GM23338 (cell line): Measurements from ENCODE around the gene HLA-DOA. TPM values are rescaled to one million over a fixed set of nuclear protein-coding genes. Genes with fewer than 3 reads are reported as not detected.

Experiments used
- ATAC-seq: fragments of 200-7000 bp; cut with Tn5 transposase; 3 replicates; pipeline ENCODE4 v1.9.1; 2020
- DNase-seq: peaks from one replicate; pipeline ENCODE4 v3.0.0-alpha.2; 2015; ENCODE audit warnings: low spot score
- H2AFZ ChIP-seq: fragments of 200-600 bp; sonication (generic); 2 replicates; pipeline ENCODE4 v1.8.0; 2016; ENCODE audit warnings: antibody characterized with exemption, mild to moderate bottlenecking, moderate library complexity
- H3F3A ChIP-seq: fragments of 200-600 bp; sonication (generic); replicated peaks from 2 replicates; pipeline ENCODE4 v1.8.0; 2017; ENCODE audit warnings: antibody characterized with exemption, mixed run types, low read depth
- H3K27ac ChIP-seq: fragments of 200-600 bp; sonication (generic); 2 replicates; pipeline ENCODE4 v1.6.1; 2016; ENCODE audit warnings: low read depth
- H3K27me3 ChIP-seq: fragments of 200-600 bp; sonication (generic); 2 replicates; pipeline ENCODE4 v1.8.0; 2016; ENCODE audit warnings: mild to moderate bottlenecking, mixed run types, moderate library complexity; ENCODE audit not compliant: insufficient read depth
- H3K36me3 ChIP-seq: fragments of 200-600 bp; sonication (generic); 2 replicates; pipeline ENCODE4 v1.8.0; 2016; ENCODE audit warnings: mild to moderate bottlenecking; ENCODE audit not compliant: insufficient read depth
- H3K4me1 ChIP-seq: fragments of 200-600 bp; sonication (generic); 2 replicates; pipeline ENCODE4 v1.8.0; 2016; ENCODE audit warnings: mild to moderate bottlenecking, moderate library complexity; ENCODE audit not compliant: insufficient read depth
- H3K4me2 ChIP-seq: fragments of 200-600 bp; sonication (generic); 2 replicates; pipeline ENCODE4 v1.7.1; 2017; ENCODE audit warnings: mixed run types
- H3K4me3 ChIP-seq: fragments of 200-600 bp; sonication (generic); 2 replicates; pipeline ENCODE4 v1.6.1; 2016; ENCODE audit warnings: mixed run types
- H3K79me2 ChIP-seq: fragments of 200-600 bp; sonication (generic); replicated peaks from 2 replicates; pipeline ENCODE4 v1.8.0; 2017; ENCODE audit warnings: mild to moderate bottlenecking; ENCODE audit not compliant: insufficient read depth
- H3K9me2 ChIP-seq: fragments of 200-600 bp; sonication (generic); 2 replicates; pipeline ENCODE4 v1.8.0; 2017; ENCODE audit not compliant: insufficient read depth
- H4K20me1 ChIP-seq: fragments of 200-600 bp; sonication (generic); replicated peaks from 2 replicates; pipeline ENCODE4 v1.8.0; 2017; ENCODE audit warnings: mild to moderate bottlenecking; ENCODE audit not compliant: insufficient read depth
- H3K27ac Mint-ChIP-seq: 2 replicates; pipeline ENCODE4 v1.8.0; 2020; ENCODE audit warnings: inconsistent platforms, mild to moderate bottlenecking, moderate library complexity, mixed read lengths
- H3K27me3 Mint-ChIP-seq: 3 replicates; pipeline ENCODE4 v1.8.0; 2022; ENCODE audit warnings: low read depth, mild to moderate bottlenecking, moderate library complexity, mixed read lengths, inconsistent platforms; ENCODE audit not compliant: insufficient read depth, poor library complexity
- H3K36me3 Mint-ChIP-seq: 3 replicates; pipeline ENCODE4 v1.8.0; 2021; ENCODE audit warnings: low read depth, mild to moderate bottlenecking, inconsistent platforms, moderate library complexity, mixed read lengths
- H3K4me1 Mint-ChIP-seq: 3 replicates; pipeline ENCODE4 v1.8.0; 2020; ENCODE audit warnings: mild to moderate bottlenecking, inconsistent platforms, mixed read lengths
- H3K4me3 Mint-ChIP-seq: 3 replicates; pipeline ENCODE4 v1.8.0; 2021; ENCODE audit warnings: moderate library complexity, mild to moderate bottlenecking, inconsistent platforms, mixed read lengths
- H3K9me3 Mint-ChIP-seq: 3 replicates; pipeline ENCODE4 v1.8.0; 2020; ENCODE audit warnings: moderate library complexity, mild to moderate bottlenecking, inconsistent platforms, mixed read lengths
- EZH2 ChIP-seq: fragments of 200-600 bp; sonication (generic); IDR thresholded peaks from one replicate; pipeline ENCODE4 v1.8.0; 2017; ENCODE audit warnings: antibody characterized with exemption, mild to moderate bottlenecking, low read depth; ENCODE audit not compliant: unreplicated experiment
- EZH2phosphoT487 ChIP-seq: fragments of 200-600 bp; sonication (generic); IDR thresholded peaks from one replicate; pipeline ENCODE4 v1.8.1; 2018; ENCODE audit warnings: antibody characterized with exemption; ENCODE audit not compliant: unreplicated experiment
- NANOG ChIP-seq: IDR thresholded peaks from 2 replicates; pipeline ENCODE4 v1.6.1; 2016; ENCODE audit warnings: antibody characterized with exemption, borderline replicate concordance
- POLR2AphosphoS5 ChIP-seq: IDR thresholded peaks from 2 replicates; pipeline ENCODE4 v1.6.1; 2016; ENCODE audit warnings: antibody characterized with exemption, low read depth
- STAT1 ChIP-seq: IDR thresholded peaks from one replicate; pipeline ENCODE4 v1.6.1; 2016; ENCODE audit warnings: antibody characterized with exemption; ENCODE audit not compliant: unreplicated experiment
- ZNF114 ChIP-seq: fragments of 250-450 bp; sonication (Bioruptor Pico); IDR thresholded peaks from 2 replicates; pipeline ENCODE4 v1.5.0; 2020; ENCODE audit warnings: mild to moderate bottlenecking, moderate library complexity
- ZNF331 ChIP-seq: fragments of 250-450 bp; sonication (Bioruptor Pico); IDR thresholded peaks from 2 replicates; pipeline ENCODE4 v1.5.0; 2020; ENCODE audit warnings: low read depth, mild to moderate bottlenecking, moderate library complexity
- polyA plus RNA-seq: library from polyadenylated mRNA; unstranded; fragments of >200 nt; fragmentation: Nextera tagmentation; extraction: Ambion mirVana; gene quantifications from 2 replicates; pipeline ENCODE4 v1.2.1, GENCODE V29; 2016
- total RNA-seq: library from RNA; depleted of rRNA; stranded (reverse); fragments of >200 nt; shearing (Covaris generic); gene quantifications from 2 replicates; pipeline ENCODE4 v1.2.3, GENCODE V29; 2014
- TF ChIP-seq, protein P1 (sequence below): fragments of 250-450 bp; sonication (Bioruptor Pico); IDR thresholded peaks from 2 replicates; pipeline ENCODE4 v1.5.0; 2020; ENCODE audit warnings: mild to moderate bottlenecking, moderate library complexity
- TF ChIP-seq, protein P2 (sequence below): IDR thresholded peaks from one replicate; pipeline ENCODE4 v1.6.1; 2018; ENCODE audit warnings: antibody characterized with exemption; ENCODE audit not compliant: unreplicated experiment
- TF ChIP-seq, protein P3 (sequence below), 2 experiments: fragments of 200-600 bp in 1 of 2; sonication (generic) in 1 of 2; conservative IDR thresholded peaks; 2 replicates each; pipeline versions ENCODE4 v1.5.1 to v1.6.1; 2016 to 2017; ENCODE audit warnings: antibody characterized with exemption in 2 of 2, low read depth in 2 of 2, mild to moderate bottlenecking in 2 of 2, moderate library complexity in 1 of 2

Gene HLA-DOA
- total and polyA plus RNA-seq, 2 experiments from 2014 or later, result 4.8 to 30.5 TPM

DNA sequence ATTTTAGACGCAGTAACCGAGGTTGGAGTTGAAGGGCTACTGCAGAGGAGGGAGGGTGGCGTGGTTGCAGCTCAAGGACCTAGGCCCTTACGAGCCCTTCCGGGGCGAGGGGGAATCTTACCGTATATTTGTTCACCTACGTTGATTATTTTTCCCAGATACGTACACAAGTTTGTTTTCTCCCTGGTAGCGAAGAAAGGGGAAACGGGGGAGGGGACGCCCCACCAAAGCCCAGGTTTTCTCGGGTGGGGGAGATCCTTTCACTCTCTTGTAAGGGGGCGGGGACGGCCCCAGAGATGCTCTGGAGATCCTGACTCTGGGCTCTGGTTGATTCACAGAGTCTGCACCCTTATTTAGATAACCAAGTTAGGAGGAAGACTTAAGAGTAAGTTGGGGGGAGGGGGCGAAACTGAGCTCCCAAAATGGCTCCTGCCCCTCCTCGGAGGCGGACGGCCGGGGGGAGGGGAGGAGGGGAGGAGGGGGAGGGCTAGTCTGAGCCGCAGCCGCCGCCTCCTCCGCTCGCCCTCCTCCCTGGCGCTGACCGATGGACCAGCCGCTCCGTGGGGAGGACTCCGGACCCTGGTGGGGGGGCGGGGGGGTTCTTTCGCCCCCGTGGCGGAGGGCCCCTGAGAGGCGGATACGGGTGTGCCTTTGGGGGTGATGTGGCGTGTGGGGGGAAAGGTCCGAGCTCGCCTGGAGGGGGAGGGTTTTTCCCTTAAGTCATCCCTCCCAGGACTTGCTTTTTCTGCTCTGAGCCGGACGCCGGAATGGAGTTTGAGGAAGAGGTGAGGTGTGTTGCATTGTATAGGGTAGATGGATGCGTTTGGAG, 38.8 kb downstream of the HLA-DOA start (continued):
- TF ChIP-seq, protein P1, sequence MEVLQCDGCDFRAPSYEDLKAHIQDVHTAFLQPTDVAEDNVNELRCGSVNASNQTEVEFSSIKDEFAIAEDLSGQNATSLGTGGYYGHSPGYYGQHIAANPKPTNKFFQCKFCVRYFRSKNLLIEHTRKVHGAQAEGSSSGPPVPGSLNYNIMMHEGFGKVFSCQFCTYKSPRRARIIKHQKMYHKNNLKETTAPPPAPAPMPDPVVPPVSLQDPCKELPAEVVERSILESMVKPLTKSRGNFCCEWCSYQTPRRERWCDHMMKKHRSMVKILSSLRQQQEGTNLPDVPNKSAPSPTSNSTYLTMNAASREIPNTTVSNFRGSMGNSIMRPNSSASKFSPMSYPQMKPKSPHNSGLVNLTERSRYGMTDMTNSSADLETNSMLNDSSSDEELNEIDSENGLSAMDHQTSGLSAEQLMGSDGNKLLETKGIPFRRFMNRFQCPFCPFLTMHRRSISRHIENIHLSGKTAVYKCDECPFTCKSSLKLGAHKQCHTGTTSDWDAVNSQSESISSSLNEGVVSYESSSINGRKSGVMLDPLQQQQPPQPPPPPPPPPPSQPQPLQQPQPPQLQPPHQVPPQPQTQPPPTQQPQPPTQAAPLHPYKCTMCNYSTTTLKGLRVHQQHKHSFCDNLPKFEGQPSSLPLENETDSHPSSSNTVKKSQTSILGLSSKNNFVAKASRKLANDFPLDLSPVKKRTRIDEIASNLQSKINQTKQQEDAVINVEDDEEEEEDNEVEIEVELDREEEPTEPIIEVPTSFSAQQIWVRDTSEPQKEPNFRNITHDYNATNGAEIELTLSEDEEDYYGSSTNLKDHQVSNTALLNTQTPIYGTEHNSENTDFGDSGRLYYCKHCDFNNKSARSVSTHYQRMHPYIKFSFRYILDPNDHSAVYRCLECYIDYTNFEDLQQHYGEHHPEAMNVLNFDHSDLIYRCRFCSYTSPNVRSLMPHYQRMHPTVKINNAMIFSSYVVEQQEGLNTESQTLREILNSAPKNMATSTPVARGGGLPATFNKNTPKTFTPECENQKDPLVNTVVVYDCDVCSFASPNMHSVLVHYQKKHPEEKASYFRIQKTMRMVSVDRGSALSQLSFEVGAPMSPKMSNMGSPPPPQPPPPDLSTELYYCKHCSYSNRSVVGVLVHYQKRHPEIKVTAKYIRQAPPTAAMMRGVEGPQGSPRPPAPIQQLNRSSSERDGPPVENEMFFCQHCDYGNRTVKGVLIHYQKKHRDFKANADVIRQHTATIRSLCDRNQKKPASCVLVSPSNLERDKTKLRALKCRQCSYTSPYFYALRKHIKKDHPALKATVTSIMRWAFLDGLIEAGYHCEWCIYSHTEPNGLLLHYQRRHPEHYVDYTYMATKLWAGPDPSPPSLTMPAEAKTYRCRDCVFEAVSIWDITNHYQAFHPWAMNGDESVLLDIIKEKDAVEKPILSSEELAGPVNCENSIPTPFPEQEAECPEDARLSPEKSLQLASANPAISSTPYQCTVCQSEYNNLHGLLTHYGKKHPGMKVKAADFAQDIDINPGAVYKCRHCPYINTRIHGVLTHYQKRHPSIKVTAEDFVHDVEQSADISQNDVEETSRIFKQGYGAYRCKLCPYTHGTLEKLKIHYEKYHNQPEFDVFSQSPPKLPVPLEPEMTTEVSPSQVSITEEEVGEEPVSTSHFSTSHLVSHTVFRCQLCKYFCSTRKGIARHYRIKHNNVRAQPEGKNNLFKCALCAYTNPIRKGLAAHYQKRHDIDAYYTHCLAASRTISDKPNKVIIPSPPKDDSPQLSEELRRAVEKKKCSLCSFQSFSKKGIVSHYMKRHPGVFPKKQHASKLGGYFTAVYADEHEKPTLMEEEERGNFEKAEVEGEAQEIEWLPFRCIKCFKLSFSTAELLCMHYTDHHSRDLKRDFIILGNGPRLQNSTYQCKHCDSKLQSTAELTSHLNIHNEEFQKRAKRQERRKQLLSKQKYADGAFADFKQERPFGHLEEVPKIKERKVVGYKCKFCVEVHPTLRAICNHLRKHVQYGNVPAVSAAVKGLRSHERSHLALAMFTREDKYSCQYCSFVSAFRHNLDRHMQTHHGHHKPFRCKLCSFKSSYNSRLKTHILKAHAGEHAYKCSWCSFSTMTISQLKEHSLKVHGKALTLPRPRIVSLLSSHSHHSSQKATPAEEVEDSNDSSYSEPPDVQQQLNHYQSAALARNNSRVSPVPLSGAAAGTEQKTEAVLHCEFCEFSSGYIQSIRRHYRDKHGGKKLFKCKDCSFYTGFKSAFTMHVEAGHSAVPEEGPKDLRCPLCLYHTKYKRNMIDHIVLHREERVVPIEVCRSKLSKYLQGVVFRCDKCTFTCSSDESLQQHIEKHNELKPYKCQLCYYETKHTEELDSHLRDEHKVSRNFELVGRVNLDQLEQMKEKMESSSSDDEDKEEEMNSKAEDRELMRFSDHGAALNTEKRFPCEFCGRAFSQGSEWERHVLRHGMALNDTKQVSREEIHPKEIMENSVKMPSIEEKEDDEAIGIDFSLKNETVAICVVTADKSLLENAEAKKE (CRISPR knock-in tag), result no peak
- TF ChIP-seq EZH2phosphoT487, result no peak
- TF ChIP-seq NANOG, result no peak
- TF ChIP-seq STAT1, result no peak
- no peak for TF ChIP-seq POLR2AphosphoS5

DNA sequence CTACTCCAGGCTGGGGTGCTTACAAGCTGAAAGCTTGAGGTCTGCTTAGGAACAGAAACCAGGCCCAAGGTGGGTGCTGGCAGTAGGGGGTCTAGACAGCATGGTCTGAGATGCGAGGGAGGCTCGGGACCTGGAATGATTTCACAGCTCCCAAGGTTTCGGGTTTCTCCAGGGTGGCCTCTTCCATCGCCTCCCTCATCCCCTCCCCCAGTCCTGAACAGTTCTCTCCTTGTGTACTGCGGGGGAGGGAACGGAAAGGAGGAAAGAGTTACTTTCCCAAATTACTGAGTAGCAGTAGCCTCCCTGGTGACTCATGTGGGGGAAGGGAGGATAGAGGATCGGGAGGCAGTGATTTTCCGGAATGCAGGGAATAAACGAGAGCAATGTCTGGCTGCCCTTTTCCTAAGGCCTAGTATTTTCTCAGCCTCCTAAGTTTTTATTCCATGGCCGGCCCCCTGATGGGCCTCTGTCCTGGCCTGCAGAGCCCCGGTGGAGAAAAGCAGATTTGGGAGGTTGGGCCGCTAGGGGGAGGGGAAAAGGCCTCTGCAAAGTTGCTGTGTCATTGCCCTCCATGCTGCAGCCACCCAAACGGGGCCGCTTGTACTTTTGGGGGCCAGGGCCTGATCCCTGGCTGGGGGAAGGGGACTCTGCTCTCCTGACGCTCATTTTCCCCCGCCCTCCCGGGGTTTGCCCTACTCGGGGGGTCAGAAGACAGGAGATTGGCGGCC, 39.5 kb downstream of the HLA-DOA start:
- H3K4me1 ChIP-seq, result peaks cover 14% of the 10 kb centered on the region; the same call in 1 of the 2 replicates
- no peak overlapping the region for H2AFZ ChIP-seq
- Mint-ChIP-seq H3K4me3 (peak overlapping the region; percentile 98), H3K36me3 (peaks cover 53% of the 10 kb centered on the region), H3K4me1 (peaks cover 12% of the 10 kb centered on the region), H3K27ac (peak overlapping the region; percentile 100), H3K9me3 (peaks cover 12% of the 10 kb centered on the region), H3K27me3 (peaks cover 48% of the 10 kb centered on the region)
- DNase-seq, result peak; percentile 88
- H3K4me2 ChIP-seq, result peak overlapping the region; percentile 100
- peak overlapping the region; percentile 100 for H3K27ac ChIP-seq
- ATAC-seq, result peak; percentile 1
- peaks cover 19% of the 10 kb centered on the region for H3K36me3 ChIP-seq
- peaks cover 32% of the 10 kb centered on the region for H3F3A ChIP-seq
- H3K9me2 ChIP-seq, result no peaks in the 10 kb centered on the region
- peaks cover 59% of the 10 kb centered on the region for H3K79me2 ChIP-seq
- H3K27me3 ChIP-seq, result no peaks in the 10 kb centered on the region
- peak overlapping the region; percentile 99 for H3K4me3 ChIP-seq
- H4K20me1 ChIP-seq, result peaks cover 24% of the 10 kb centered on the region
- TF ChIP-seq EZH2phosphoT487 (no peak), ZNF114 (CRISPR knock-in tag) (no peak), EZH2 (no peak), NANOG (no peak), ZNF331 (CRISPR knock-in tag) (0 out of 2 replicates have a peak, but pooled peaks have one; percentile 18), STAT1 (no peak)
- TF ChIP-seq, protein P2, sequence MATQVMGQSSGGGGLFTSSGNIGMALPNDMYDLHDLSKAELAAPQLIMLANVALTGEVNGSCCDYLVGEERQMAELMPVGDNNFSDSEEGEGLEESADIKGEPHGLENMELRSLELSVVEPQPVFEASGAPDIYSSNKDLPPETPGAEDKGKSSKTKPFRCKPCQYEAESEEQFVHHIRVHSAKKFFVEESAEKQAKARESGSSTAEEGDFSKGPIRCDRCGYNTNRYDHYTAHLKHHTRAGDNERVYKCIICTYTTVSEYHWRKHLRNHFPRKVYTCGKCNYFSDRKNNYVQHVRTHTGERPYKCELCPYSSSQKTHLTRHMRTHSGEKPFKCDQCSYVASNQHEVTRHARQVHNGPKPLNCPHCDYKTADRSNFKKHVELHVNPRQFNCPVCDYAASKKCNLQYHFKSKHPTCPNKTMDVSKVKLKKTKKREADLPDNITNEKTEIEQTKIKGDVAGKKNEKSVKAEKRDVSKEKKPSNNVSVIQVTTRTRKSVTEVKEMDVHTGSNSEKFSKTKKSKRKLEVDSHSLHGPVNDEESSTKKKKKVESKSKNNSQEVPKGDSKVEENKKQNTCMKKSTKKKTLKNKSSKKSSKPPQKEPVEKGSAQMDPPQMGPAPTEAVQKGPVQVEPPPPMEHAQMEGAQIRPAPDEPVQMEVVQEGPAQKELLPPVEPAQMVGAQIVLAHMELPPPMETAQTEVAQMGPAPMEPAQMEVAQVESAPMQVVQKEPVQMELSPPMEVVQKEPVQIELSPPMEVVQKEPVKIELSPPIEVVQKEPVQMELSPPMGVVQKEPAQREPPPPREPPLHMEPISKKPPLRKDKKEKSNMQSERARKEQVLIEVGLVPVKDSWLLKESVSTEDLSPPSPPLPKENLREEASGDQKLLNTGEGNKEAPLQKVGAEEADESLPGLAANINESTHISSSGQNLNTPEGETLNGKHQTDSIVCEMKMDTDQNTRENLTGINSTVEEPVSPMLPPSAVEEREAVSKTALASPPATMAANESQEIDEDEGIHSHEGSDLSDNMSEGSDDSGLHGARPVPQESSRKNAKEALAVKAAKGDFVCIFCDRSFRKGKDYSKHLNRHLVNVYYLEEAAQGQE, result no peak
- TF ChIP-seq, protein P3, sequence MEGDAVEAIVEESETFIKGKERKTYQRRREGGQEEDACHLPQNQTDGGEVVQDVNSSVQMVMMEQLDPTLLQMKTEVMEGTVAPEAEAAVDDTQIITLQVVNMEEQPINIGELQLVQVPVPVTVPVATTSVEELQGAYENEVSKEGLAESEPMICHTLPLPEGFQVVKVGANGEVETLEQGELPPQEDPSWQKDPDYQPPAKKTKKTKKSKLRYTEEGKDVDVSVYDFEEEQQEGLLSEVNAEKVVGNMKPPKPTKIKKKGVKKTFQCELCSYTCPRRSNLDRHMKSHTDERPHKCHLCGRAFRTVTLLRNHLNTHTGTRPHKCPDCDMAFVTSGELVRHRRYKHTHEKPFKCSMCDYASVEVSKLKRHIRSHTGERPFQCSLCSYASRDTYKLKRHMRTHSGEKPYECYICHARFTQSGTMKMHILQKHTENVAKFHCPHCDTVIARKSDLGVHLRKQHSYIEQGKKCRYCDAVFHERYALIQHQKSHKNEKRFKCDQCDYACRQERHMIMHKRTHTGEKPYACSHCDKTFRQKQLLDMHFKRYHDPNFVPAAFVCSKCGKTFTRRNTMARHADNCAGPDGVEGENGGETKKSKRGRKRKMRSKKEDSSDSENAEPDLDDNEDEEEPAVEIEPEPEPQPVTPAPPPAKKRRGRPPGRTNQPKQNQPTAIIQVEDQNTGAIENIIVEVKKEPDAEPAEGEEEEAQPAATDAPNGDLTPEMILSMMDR (conservative IDR thresholded peaks at IDR 0.05; ENCODE audit: low read depth in 2 of 2), result peak; percentile 12 to 26; a peak in 3 of 4 replicates
